ENCODE data around the gene SORCS2. TPM values are rescaled to one million over a fixed set of nuclear protein-coding genes. Genes with fewer than 3 reads are reported as not detected.

Gene SORCS2
- total RNA-seq, 1 experiment from 2014 or later, result 0.05 TPM

DNA sequence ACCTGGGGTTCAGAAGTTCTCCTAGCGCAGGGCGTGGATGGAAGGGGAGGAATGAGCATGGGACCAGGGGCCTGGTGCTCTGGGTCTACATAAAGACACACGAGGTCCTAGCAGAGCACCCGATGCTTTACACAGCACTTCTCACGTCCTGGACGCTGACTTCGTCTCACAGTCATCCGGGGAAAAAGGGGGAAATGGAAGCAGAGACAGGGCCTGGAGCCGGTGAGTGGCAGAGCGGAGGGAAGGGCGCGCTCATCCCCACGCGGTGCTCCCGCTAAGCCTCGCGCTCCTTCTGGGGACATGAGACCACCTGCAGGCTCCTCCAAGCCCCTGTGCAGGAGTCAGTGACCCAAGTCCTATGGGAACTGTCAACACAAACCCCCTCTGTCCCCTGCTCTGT is 589.7 kb downstream of the SORCS2 start:
- Histone ChIP-seq H3K4me1 (replicated peaks) (peaks cover 17% of the 10 kb centered on the region), H3K36me3 (peaks cover 87% of the 10 kb centered on the region), H3K4me3 (no peak overlapping the region), H3K27ac (no peak overlapping the region), H3K9me3 (replicated peaks) (no peaks in the 10 kb centered on the region), H3K27me3 (replicated peaks) (no peaks in the 10 kb centered on the region)
- no peak for DNase-seq (ENCODE audit: low read depth in 1 of 2, low spot score in 2 of 2)

GRCh38 chr4:7782783-7783182 is 590.4 kb downstream of the SORCS2 start:
- Histone ChIP-seq H3K36me3 (peaks cover 86% of the 10 kb centered on the region), H3K27me3 (replicated peaks) (no peaks in the 10 kb centered on the region), H3K27ac (no peak overlapping the region), H3K4me1 (replicated peaks) (peaks cover 17% of the 10 kb centered on the region), H3K9me3 (replicated peaks) (no peaks in the 10 kb centered on the region), H3K4me3 (no peak overlapping the region)
- no peak for DNase-seq (ENCODE audit: low read depth in 1 of 2, low spot score in 2 of 2)

DNA sequence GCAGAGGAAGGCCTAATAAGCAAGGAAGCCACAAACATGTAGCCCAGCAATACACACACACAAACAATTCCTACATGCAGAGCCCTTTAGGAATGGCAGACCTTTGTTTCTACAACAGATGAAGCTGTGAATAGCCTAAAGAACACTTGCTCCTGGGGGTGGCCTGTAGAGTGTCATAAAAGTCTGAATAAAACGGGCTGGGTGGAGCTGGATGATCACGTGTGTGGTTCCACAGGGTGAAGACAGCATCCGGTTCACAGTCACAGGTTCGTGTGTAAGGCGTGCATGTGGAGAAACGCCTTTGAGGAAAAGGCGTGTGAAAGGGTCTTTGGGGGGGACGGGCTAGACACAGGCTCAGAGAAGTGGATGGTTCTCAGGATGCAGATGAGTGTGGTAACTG is 591.2 kb downstream of the SORCS2 start:
- Histone ChIP-seq H3K27ac (no peak overlapping the region), H3K4me1 (replicated peaks) (peaks cover 12% of the 10 kb centered on the region)

GRCh38 chr4:7784131-7784870 is 592.0 kb downstream of the SORCS2 start:
- no peak for DNase-seq (ENCODE audit: low read depth in 1 of 2, low spot score in 2 of 2)
- H3K4me1 ChIP-seq (replicated peaks), result peaks cover 7% of the 10 kb centered on the region
- no peaks in the 10 kb centered on the region for H3K9me3 ChIP-seq (replicated peaks)
- no peaks in the 10 kb centered on the region for H3K27me3 ChIP-seq (replicated peaks)
- H3K36me3 ChIP-seq, result peaks cover 73% of the 10 kb centered on the region
- no peak overlapping the region for H3K27ac ChIP-seq
- H3K4me3 ChIP-seq, result no peak overlapping the region

More for the DNA sequence above, 591.2 kb downstream of the SORCS2 start:
- Histone ChIP-seq H3K27me3 (replicated peaks) (no peaks in the 10 kb centered on the region), H3K36me3 (peaks cover 78% of the 10 kb centered on the region), H3K9me3 (replicated peaks) (no peaks in the 10 kb centered on the region), H3K4me3 (no peak overlapping the region)
- DNase-seq (ENCODE audit: low read depth in 1 of 2, low spot score in 2 of 2), result no peak

DNA sequence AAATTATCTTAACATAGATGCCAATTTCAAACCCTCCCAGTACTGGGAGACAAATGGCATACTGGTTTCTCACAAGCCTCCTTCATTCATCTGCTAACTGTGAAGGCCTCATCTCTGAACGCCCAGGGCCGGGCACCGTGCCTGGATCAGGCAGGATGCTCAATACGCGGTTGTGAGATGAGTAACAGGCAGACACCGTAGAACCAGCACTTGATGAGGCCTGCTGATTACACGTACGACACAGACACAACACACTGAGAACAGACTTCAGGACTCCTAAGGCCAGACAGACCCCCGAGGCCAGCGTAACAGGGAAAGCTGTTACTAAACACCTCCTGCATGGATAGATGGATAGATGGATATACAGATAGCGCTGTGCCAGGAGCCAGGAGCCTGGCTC is 592.7 kb downstream of the SORCS2 start:
- Histone ChIP-seq H3K36me3 (peaks cover 69% of the 10 kb centered on the region), H3K27ac (no peak overlapping the region), H3K4me3 (no peak overlapping the region), H3K9me3 (replicated peaks) (no peaks in the 10 kb centered on the region), H3K27me3 (replicated peaks) (no peaks in the 10 kb centered on the region), H3K4me1 (replicated peaks) (peaks cover under 1% of the 10 kb centered on the region; the same call in 1 of the 2 replicates)
- no peak for DNase-seq (ENCODE audit: low read depth in 1 of 2, low spot score in 2 of 2)

- no peak overlapping the region for H3K27ac ChIP-seq
- peaks cover 67% of the 10 kb centered on the region for H3K36me3 ChIP-seq
- no peaks in the 10 kb centered on the region for H3K9me3 ChIP-seq (replicated peaks)
- no peak for DNase-seq (ENCODE audit: low read depth in 1 of 2, low spot score in 2 of 2)
- H3K4me3 ChIP-seq, result no peak overlapping the region
- no peaks in the 10 kb centered on the region for H3K27me3 ChIP-seq (replicated peaks)
- no peaks in the 10 kb centered on the region for H3K4me1 ChIP-seq (replicated peaks)
Observed at GRCh38 chr4:7786040-7786439, 593.7 kb downstream of the SORCS2 start.

GRCh38 chr4:7786517-7786916 is 594.2 kb downstream of the SORCS2 start:
- DNase-seq (ENCODE audit: low read depth in 1 of 2, low spot score in 2 of 2), result no peak
- no peak overlapping the region for H3K27ac ChIP-seq
- H3K36me3 ChIP-seq, result peaks cover 65% of the 10 kb centered on the region
- no peak overlapping the region for H3K4me3 ChIP-seq
- H3K4me1 ChIP-seq (replicated peaks), result no peaks in the 10 kb centered on the region
- no peaks in the 10 kb centered on the region for H3K9me3 ChIP-seq (replicated peaks)
- H3K27me3 ChIP-seq (replicated peaks), result no peaks in the 10 kb centered on the region

GRCh38 chr4:7787067-7787466 is 594.7 kb downstream of the SORCS2 start:
- no peak overlapping the region for H3K4me3 ChIP-seq
- no peaks in the 10 kb centered on the region for H3K27me3 ChIP-seq (replicated peaks)
- peaks cover 63% of the 10 kb centered on the region for H3K36me3 ChIP-seq
- H3K9me3 ChIP-seq (replicated peaks), result no peaks in the 10 kb centered on the region
- DNase-seq (ENCODE audit: low read depth in 1 of 2, low spot score in 2 of 2), result no peak
- H3K27ac ChIP-seq, result no peak overlapping the region
- no peaks in the 10 kb centered on the region for H3K4me1 ChIP-seq (replicated peaks)

DNA sequence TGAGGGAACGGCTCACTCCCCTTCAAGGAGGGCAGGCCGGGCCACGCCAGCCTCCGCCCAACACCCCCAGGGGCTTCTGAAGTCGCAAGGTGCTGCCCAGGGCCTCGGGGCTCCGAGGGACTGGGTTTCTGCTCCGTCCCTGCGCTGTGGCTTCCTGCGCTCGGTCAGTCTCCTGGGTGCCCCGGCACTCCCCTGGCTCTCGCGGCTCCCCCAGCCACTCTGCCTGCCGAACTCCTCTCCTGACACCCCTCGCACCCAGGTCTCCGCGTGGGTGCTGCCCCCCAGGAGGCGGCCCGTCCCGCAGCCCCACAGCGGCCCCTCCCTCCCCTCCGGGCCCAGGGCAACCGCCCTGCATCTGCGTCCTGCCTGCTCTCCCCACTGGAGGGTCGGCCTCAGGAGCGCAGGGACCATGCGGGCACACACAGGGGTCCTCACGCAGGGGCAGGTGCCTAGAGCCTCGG is 595.4 kb downstream of the SORCS2 start:
- Histone ChIP-seq H3K36me3 (peaks cover 63% of the 10 kb centered on the region), H3K9me3 (replicated peaks) (no peaks in the 10 kb centered on the region), H3K27ac (no peak overlapping the region)

GRCh38 chr4:7788193-7788592 is 595.9 kb downstream of the SORCS2 start:
- Histone ChIP-seq H3K27ac (no peak overlapping the region), H3K36me3 (peaks cover 66% of the 10 kb centered on the region), H3K9me3 (replicated peaks) (no peaks in the 10 kb centered on the region), H3K4me3 (no peak overlapping the region), H3K27me3 (replicated peaks) (no peaks in the 10 kb centered on the region), H3K4me1 (replicated peaks) (no peaks in the 10 kb centered on the region)
- no peak for DNase-seq (ENCODE audit: low read depth in 1 of 2, low spot score in 2 of 2)

More for the DNA sequence above, 595.4 kb downstream of the SORCS2 start:
- Histone ChIP-seq H3K4me1 (replicated peaks) (no peaks in the 10 kb centered on the region), H3K27me3 (replicated peaks) (no peaks in the 10 kb centered on the region), H3K4me3 (no peak overlapping the region)
- no peak for DNase-seq (ENCODE audit: low read depth in 1 of 2, low spot score in 2 of 2)

GRCh38 chr4:7788694-7789425 is 596.5 kb downstream of the SORCS2 start:
- no peak for DNase-seq (ENCODE audit: low read depth in 1 of 2, low spot score in 2 of 2)
- H3K36me3 ChIP-seq, result peaks cover 68% of the 10 kb centered on the region
- H3K4me3 ChIP-seq, result no peak overlapping the region
- H3K27me3 ChIP-seq (replicated peaks), result no peaks in the 10 kb centered on the region
- H3K27ac ChIP-seq, result no peak overlapping the region
- no peaks in the 10 kb centered on the region for H3K9me3 ChIP-seq (replicated peaks)
- no peaks in the 10 kb centered on the region for H3K4me1 ChIP-seq (replicated peaks)

DNA sequence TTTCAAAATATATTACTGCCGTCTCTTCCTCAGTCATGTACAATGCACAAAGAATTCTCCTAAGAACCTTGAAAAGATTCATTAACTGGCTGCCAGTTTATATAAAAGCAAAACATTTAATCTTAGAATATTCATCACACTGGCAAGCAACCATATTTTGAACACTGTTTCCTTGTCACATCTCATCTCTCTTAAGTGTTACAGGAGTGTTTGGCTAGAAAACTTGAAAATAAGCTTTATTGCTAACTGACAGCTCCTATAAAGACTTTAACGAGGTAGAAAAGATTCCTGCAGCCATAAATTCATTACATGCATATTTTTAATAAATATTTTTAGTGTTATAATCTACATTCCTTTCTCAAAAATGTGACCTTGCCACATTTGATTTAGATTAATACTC is 597.7 kb downstream of the SORCS2 start:
- H3K9me3 ChIP-seq (replicated peaks), result no peaks in the 10 kb centered on the region
- no peaks in the 10 kb centered on the region for H3K4me1 ChIP-seq (replicated peaks)
- no peak for DNase-seq (ENCODE audit: low read depth in 1 of 2, low spot score in 2 of 2)
- no peak overlapping the region for H3K4me3 ChIP-seq
- H3K27ac ChIP-seq, result no peak overlapping the region
- no peaks in the 10 kb centered on the region for H3K27me3 ChIP-seq (replicated peaks)
- H3K36me3 ChIP-seq, result peaks cover 64% of the 10 kb centered on the region

DNA sequence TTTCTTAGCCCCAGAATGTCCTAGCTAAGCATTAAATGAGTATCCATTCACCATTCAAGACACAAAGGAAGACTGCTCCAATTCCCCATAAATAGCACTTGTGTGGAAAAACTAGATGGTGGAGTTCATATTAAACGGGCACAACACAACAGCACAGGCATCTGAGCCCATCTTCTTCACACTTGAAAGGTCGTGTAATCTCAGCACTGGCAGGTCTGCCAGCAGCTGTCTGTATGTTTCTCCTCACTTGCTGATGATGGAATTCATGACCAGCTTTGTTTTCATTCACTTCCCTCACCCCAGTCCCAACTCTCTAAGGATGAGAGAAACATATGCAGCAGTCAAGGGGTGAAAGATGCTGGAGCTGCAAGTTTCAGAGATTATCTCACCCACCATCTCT is 598.7 kb downstream of the SORCS2 start:
- no peak for DNase-seq (ENCODE audit: low read depth in 1 of 2, low spot score in 2 of 2)
- H3K36me3 ChIP-seq, result peaks cover 59% of the 10 kb centered on the region
- no peaks in the 10 kb centered on the region for H3K4me1 ChIP-seq (replicated peaks)
- no peak overlapping the region for H3K4me3 ChIP-seq
- no peaks in the 10 kb centered on the region for H3K9me3 ChIP-seq (replicated peaks)
- H3K27ac ChIP-seq, result no peak overlapping the region
- no peaks in the 10 kb centered on the region for H3K27me3 ChIP-seq (replicated peaks)
